HepG2 (cell line): Measurements from ENCODE around the gene TMEM250. TPM values are rescaled to one million over a fixed set of nuclear protein-coding genes. Genes with fewer than 3 reads are reported as not detected.
A peak's percentile ranks its signal among the peaks of the same experiment; 100 is the strongest.

Experiments
- EEA1 ChIP-seq: sonication (generic); formaldehyde crosslinking; IDR thresholded peaks from 2 replicates; pipeline ENCODE4 v1.5.1; 2020; ENCODE audit warnings: mild to moderate bottlenecking, missing genetic modification reagents, borderline replicate concordance
- GABPB1 ChIP-seq: IDR thresholded peaks from 2 replicates; pipeline ENCODE4 v1.6.1; 2016; ENCODE audit warnings: mild to moderate bottlenecking, missing genetic modification reagents, moderate library complexity, missing compliant biosample characterization
- HNRNPUL1 ChIP-seq: fragments of 200-400 bp; formaldehyde crosslinking; IDR thresholded peaks from 2 replicates; pipeline ENCODE4 v1.6.1; 2017; ENCODE audit warnings: low read depth, mild to moderate bottlenecking, low read length, moderate library complexity
- KLF12 ChIP-seq: sonication (generic); formaldehyde crosslinking; IDR thresholded peaks from 2 replicates; pipeline ENCODE4 v1.4.0; 2020; ENCODE audit warnings: missing genetic modification reagents, borderline replicate concordance
- LCORL ChIP-seq, 2 experiments: fragments of 450-650 bp in 1 of 2; sonication (generic) in 1 of 2; formaldehyde crosslinking in 1 of 2; IDR thresholded peaks; 2 replicates each; pipeline versions ENCODE4 v1.5.0 to v1.6.1; 2017 to 2020; ENCODE audit warnings: antibody characterized with exemption in 1 of 2, missing genetic modification reagents in 1 of 2
- MYC ChIP-seq: sonication (generic); formaldehyde crosslinking; IDR thresholded peaks from 2 replicates; pipeline ENCODE4 v1.9.0; 2021; ENCODE audit warnings: missing genetic modification reagents, borderline replicate concordance
- NBN ChIP-seq: fragments of 450-650 bp; conservative IDR thresholded peaks from 2 replicates; pipeline ENCODE4 v1.6.1; 2017
- PITX1 ChIP-seq: sonication (generic); formaldehyde crosslinking; IDR thresholded peaks from 2 replicates; pipeline ENCODE4 v1.5.1; 2020; ENCODE audit warnings: mild to moderate bottlenecking, missing genetic modification reagents
- TP53 ChIP-seq: sonication (generic); formaldehyde crosslinking; conservative IDR thresholded peaks from 2 replicates; pipeline ENCODE4 v1.4.0; 2020; ENCODE audit warnings: missing genetic modification reagents
- ZNF703 ChIP-seq: sonication (generic); formaldehyde crosslinking; IDR thresholded peaks from 2 replicates; pipeline ENCODE4 v1.5.1; 2020; ENCODE audit warnings: missing genetic modification reagents, mild to moderate bottlenecking, moderate library complexity, borderline replicate concordance
- polyA plus RNA-seq, 8 experiments: library from polyadenylated mRNA; depleted of rRNA in 3 of 8; stranded (reverse) in 7 of 8; unstranded in 1 of 8; fragments of >200 nt; fragmentation: Illumina TruSeq in 4 of 8; extraction: Trizol in 4 of 8; gene quantifications; 2 replicates each; pipeline versions ENCODE4 v1.2.1 to v1.2.3, GENCODE V29; 2011 to 2016; ENCODE audit warnings: low read depth in 4 of 8, missing spikeins in 1 of 8, mixed read lengths in 1 of 8; ENCODE audit not compliant: insufficient read depth in 1 of 8
- total RNA-seq, 5 experiments: library from RNA; depleted of rRNA; stranded (reverse); fragments of >200 nt; fragmentation: Illumina TruSeq; extraction: Trizol; gene quantifications; 2 replicates each; pipeline ENCODE4 v1.2.3, GENCODE V29; 2016; ENCODE audit warnings: low read depth in 1 of 5
- TF ChIP-seq, protein P1 (sequence below): sonication (generic); formaldehyde crosslinking; IDR thresholded peaks from 2 replicates; pipeline ENCODE4 v1.4.0; 2020; ENCODE audit warnings: mild to moderate bottlenecking, missing genetic modification reagents
- TF ChIP-seq, protein P2 (sequence below): sonication (generic); formaldehyde crosslinking; IDR thresholded peaks from 2 replicates; pipeline ENCODE4 v1.4.0; 2020; ENCODE audit warnings: missing genetic modification reagents; ENCODE audit errors: not compliant biosample characterization
- TF ChIP-seq, protein P3 (sequence below): sonication (generic); formaldehyde crosslinking; IDR thresholded peaks from 2 replicates; pipeline ENCODE4 v1.4.0; 2020; ENCODE audit warnings: low read depth, missing genetic modification reagents
- TF ChIP-seq, protein P4 (sequence below): sonication (generic); formaldehyde crosslinking; IDR thresholded peaks from 2 replicates; pipeline ENCODE4 v1.4.0; 2020; ENCODE audit warnings: missing genetic modification reagents, borderline replicate concordance
- TF ChIP-seq, protein P5 (sequence below): sonication (generic); formaldehyde crosslinking; IDR thresholded peaks from 2 replicates; pipeline ENCODE4 v1.5.0; 2020; ENCODE audit warnings: mild to moderate bottlenecking, missing genetic modification reagents
- TF ChIP-seq, protein P6 (sequence below): sonication (generic); formaldehyde crosslinking; IDR thresholded peaks from 2 replicates; pipeline ENCODE4 v1.4.0; 2020; ENCODE audit warnings: missing genetic modification reagents

TMEM250 gene
- total and polyA plus RNA-seq, 2 of the 13 experiments (the other 11 are each of a cell fraction or from before 2014, with no cell fraction given), result 5.5 to 13.9 TPM

DNA sequence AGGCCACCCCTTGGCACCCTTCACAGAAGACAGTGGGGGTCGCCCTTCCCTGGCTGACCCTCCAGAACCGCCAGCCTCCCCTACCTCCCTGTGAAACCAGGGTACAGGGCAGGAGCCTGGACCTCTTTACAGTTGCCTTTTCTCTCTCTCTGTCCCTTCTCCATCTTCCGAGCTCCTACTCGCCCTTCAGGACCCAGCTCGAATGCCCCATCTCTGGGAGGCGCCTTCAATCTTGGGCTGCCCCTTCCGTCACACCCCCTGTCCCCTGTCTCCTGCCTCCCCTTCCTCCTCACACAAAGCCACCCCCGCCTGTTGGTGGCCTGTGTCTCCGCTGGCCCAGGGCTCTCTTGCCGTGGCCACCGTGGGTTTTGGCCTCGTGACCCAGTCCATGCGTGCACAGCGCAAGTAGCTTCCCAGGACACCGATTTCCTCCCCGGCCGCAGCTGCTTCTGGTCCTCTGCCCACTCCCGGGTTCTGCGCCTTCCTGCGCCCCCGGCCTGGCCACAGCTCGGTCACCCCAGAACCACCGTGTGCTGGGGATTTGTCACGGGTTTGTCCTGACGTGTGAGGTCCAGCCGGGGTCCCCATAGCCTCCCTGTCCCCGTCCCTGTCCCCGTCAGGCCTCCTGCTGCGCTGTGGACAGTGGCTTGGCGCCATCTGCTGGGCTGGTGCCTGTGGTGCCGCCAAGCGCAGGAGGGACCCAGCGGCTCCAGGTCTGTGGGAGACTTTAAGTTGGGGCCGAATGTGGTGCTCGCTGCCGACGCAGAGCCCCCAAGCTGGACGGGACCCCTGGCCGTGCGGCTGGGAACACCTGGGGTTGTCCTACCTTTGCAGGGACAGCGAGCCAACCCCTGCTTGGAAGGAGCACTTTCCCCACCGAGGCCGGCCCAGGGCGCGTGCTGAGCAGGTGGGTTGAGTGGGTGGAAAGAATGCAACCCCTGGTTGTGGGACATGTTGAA, 4.0 kb upstream of the TMEM250 start (continued):
- TF ChIP-seq LCORL (IDR thresholded peaks at IDR 0.05) (no peak), LCORL (CRISPR knock-in tag; IDR thresholded peaks at IDR 0.05) (0 out of 2 replicates have a peak, but pooled peaks have one; percentile 22), NBN (no peak), PITX1 (CRISPR knock-in tag) (peak; percentile 67; the same call in 1 of the 2 replicates), EEA1 (no peak), TP53 (CRISPR knock-in tag) (no peak), GABPB1 (CRISPR knock-in tag) (peak; percentile 57; the same call in 1 of the 2 replicates), KLF12 (CRISPR knock-in tag) (no peak), HNRNPUL1 (no peak), ZNF703 (CRISPR knock-in tag) (no peak), MYC (CRISPR knock-in tag) (peak; percentile 32; the same call in 1 of the 2 replicates)
- TF ChIP-seq, protein P1, sequence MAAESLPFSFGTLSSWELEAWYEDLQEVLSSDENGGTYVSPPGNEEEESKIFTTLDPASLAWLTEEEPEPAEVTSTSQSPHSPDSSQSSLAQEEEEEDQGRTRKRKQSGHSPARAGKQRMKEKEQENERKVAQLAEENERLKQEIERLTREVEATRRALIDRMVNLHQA, result no peak
- TF ChIP-seq, protein P2, sequence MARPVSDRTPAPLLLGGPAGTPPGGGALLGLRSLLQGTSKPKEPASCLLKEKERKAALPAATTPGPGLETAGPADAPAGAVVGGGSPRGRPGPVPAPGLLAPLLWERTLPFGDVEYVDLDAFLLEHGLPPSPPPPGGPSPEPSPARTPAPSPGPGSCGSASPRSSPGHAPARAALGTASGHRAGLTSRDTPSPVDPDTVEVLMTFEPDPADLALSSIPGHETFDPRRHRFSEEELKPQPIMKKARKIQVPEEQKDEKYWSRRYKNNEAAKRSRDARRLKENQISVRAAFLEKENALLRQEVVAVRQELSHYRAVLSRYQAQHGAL (CRISPR knock-in tag), result no peak
- TF ChIP-seq, protein P3, sequence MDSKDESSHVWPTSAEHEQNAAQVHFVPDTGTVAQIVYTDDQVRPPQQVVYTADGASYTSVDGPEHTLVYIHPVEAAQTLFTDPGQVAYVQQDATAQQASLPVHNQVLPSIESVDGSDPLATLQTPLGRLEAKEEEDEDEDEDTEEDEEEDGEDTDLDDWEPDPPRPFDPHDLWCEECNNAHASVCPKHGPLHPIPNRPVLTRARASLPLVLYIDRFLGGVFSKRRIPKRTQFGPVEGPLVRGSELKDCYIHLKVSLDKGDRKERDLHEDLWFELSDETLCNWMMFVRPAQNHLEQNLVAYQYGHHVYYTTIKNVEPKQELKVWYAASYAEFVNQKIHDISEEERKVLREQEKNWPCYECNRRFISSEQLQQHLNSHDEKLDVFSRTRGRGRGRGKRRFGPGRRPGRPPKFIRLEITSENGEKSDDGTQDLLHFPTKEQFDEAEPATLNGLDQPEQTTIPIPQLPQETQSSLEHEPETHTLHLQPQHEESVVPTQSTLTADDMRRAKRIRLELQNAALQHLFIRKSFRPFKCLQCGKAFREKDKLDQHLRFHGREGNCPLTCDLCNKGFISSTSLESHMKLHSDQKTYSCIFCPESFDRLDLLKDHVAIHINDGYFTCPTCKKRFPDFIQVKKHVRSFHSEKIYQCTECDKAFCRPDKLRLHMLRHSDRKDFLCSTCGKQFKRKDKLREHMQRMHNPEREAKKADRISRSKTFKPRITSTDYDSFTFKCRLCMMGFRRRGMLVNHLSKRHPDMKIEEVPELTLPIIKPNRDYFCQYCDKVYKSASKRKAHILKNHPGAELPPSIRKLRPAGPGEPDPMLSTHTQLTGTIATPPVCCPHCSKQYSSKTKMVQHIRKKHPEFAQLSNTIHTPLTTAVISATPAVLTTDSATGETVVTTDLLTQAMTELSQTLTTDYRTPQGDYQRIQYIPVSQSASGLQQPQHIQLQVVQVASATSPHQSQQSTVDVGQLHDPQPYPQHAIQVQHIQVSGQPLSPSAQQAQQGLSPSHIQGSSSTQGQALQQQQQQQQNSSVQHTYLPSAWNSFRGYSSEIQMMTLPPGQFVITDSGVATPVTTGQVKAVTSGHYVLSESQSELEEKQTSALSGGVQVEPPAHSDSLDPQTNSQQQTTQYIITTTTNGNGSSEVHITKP (CRISPR knock-in tag), result no peak
- TF ChIP-seq, protein P4, sequence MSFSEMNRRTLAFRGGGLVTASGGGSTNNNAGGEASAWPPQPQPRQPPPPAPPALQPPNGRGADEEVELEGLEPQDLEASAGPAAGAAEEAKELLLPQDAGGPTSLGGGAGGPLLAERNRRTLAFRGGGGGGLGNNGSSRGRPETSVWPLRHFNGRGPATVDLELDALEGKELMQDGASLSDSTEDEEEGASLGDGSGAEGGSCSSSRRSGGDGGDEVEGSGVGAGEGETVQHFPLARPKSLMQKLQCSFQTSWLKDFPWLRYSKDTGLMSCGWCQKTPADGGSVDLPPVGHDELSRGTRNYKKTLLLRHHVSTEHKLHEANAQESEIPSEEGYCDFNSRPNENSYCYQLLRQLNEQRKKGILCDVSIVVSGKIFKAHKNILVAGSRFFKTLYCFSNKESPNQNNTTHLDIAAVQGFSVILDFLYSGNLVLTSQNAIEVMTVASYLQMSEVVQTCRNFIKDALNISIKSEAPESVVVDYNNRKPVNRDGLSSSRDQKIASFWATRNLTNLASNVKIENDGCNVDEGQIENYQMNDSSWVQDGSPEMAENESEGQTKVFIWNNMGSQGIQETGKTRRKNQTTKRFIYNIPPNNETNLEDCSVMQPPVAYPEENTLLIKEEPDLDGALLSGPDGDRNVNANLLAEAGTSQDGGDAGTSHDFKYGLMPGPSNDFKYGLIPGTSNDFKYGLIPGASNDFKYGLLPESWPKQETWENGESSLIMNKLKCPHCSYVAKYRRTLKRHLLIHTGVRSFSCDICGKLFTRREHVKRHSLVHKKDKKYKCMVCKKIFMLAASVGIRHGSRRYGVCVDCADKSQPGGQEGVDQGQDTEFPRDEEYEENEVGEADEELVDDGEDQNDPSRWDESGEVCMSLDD, result no peak
- TF ChIP-seq, protein P5, sequence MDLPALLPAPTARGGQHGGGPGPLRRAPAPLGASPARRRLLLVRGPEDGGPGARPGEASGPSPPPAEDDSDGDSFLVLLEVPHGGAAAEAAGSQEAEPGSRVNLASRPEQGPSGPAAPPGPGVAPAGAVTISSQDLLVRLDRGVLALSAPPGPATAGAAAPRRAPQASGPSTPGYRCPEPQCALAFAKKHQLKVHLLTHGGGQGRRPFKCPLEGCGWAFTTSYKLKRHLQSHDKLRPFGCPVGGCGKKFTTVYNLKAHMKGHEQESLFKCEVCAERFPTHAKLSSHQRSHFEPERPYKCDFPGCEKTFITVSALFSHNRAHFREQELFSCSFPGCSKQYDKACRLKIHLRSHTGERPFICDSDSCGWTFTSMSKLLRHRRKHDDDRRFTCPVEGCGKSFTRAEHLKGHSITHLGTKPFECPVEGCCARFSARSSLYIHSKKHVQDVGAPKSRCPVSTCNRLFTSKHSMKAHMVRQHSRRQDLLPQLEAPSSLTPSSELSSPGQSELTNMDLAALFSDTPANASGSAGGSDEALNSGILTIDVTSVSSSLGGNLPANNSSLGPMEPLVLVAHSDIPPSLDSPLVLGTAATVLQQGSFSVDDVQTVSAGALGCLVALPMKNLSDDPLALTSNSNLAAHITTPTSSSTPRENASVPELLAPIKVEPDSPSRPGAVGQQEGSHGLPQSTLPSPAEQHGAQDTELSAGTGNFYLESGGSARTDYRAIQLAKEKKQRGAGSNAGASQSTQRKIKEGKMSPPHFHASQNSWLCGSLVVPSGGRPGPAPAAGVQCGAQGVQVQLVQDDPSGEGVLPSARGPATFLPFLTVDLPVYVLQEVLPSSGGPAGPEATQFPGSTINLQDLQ (CRISPR knock-in tag), result no peak
- TF ChIP-seq, protein P6, sequence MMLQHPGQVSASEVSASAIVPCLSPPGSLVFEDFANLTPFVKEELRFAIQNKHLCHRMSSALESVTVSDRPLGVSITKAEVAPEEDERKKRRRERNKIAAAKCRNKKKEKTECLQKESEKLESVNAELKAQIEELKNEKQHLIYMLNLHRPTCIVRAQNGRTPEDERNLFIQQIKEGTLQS (CRISPR knock-in tag), result no peak
